Measurements from ENCODE around the gene FCRL1. TPM values are rescaled to one million over a fixed set of nuclear protein-coding genes. Genes with fewer than 3 reads are reported as not detected.

The FCRL1 gene
- total RNA-seq, 4 donors from 2014 or later, result 1.2 TPM; not detected in 3

Small RNAs within 50 kb of the gene (small RNA-seq; reads per million reads assigned to genes)
- 0 reads per million in 4 donors for gene MRPS21P2

Other genes starting within 250 kb of the FCRL1 start
- gene FCRL4, start 222.0 kb downstream of the FCRL1 start, total RNA-seq, result under 1 TPM in 1 of 4 donors, not detected in 3; 0.35 TPM
- under 1 TPM in 2 of 4 donors, not detected in 2; 0.12 to 0.35 TPM for gene FCRL3, start 119.4 kb downstream of the FCRL1 start, total RNA-seq
- under 1 TPM in 1 of 4 donors, not detected in 3; 0.27 TPM for gene FCRL2, start 43.0 kb downstream of the FCRL1 start, total RNA-seq
- under 1 TPM in 1 of 4 donors, not detected in 3; 0.40 TPM for gene CD5L, start 21.7 kb upstream of the FCRL1 start, total RNA-seq
- gene KIRREL1, start 173.5 kb upstream of the FCRL1 start, total RNA-seq, result 10 to 100 TPM; 43.1 to 73.1 (median 48.1) TPM

All from gastroesophageal sphincter (tissue), 4 donors.